HCT116 (cell line): ENCODE results near the gene RANBP17. TPM values are rescaled to one million over a fixed set of nuclear protein-coding genes. Genes with fewer than 3 reads are reported as not detected.
A peak's percentile ranks its signal among the peaks of the same experiment; 100 is the strongest.

ENCODE experiments used
- ATAC-seq: fragments of 200-7000 bp; cut with Tn5 transposase; 2 replicates; pipeline ENCODE4 v1.9.1; 2020; ENCODE audit warnings: mild to moderate bottlenecking, moderate library complexity
- BruUV-seq: library from RNA; stranded (reverse); fragments of 400-500 nt; replicated peaks from 2 replicates; lab custom pipeline; 2021; lab: Mats Ljungman, UMichigan
- CTCF ChIA-PET: fragments of 300-600 bp; sonication (Branson Sonifier 250); formaldehyde crosslinking; loops from one replicate; lab custom pipeline; 2021; ENCODE audit warnings: antibody characterized with exemption; lab: Charles Lee
- POLR2A ChIA-PET: fragments of 300-600, 350-600 bp; sonication (Branson Sonifier 250); formaldehyde crosslinking; loops from one replicate; lab custom pipeline; 2021; ENCODE audit warnings: antibody characterized with exemption; lab: Charles Lee
- RAD21 ChIA-PET, 2 experiments: fragments of 300-600 bp; sonication (Branson Sonifier 250); formaldehyde crosslinking; loops; one replicate each; lab custom pipeline; 2023; ENCODE audit warnings: low total read pairs in 2 of 2; ENCODE audit not compliant: uncharacterized antibody in 2 of 2, unreplicated experiment in 2 of 2, low non-redundant PET in 1 of 2; lab: Charles Lee
- DNase-seq: peaks from one replicate; pipeline ENCODE4 v3.0.0-alpha.2; 2010; ENCODE audit warnings: low read depth, low spot score
- H2AFZ ChIP-seq: fragments of 200-600 bp; shearing (Covaris generic), sonication (generic); 2 replicates; pipeline ENCODE4 v1.6.1; 2017; ENCODE audit warnings: low read depth, mixed run types, mixed read lengths, antibody characterized with exemption, low read length; ENCODE audit not compliant: poor library complexity, severe bottlenecking
- H3K27ac ChIP-seq: 2 replicates; pipeline ENCODE4 v1.5.1; 2012; ENCODE audit warnings: low read depth, low read length
- H3K27me3 ChIP-seq: fragments of 200-600 bp; sonication (generic); 2 replicates; pipeline ENCODE4 v1.6.1; 2016; ENCODE audit warnings: mixed run types, low read length, mixed read lengths; ENCODE audit not compliant: insufficient read depth
- H3K36me3 ChIP-seq, 2 experiments: fragments of 200-500 bp in 1 of 2; fragments of 200-600 bp in 1 of 2; sonication (Bioruptor generic) in 1 of 2; sonication (generic) in 1 of 2; 2 replicates each; pipeline versions ENCODE4 v1.5.1 to v1.6.1; 2014 to 2016; ENCODE audit warnings: low read length in 2 of 2, inconsistent platforms in 1 of 2, mixed read lengths in 1 of 2, mixed run types in 1 of 2; ENCODE audit not compliant: insufficient read depth in 2 of 2, control insufficient read depth in 1 of 2
- H3K4me1 ChIP-seq, 2 experiments: fragments of 200-600 bp in 1 of 2; sonication (generic) in 1 of 2; 2 replicates each; pipeline versions ENCODE4 v1.5.1 to v1.6.1; 2012 to 2017; ENCODE audit warnings: low read length in 2 of 2, inconsistent platforms in 1 of 2, mild to moderate bottlenecking in 1 of 2, mixed read lengths in 1 of 2, mixed run types in 1 of 2, moderate library complexity in 1 of 2; ENCODE audit not compliant: insufficient read depth in 2 of 2, control insufficient read depth in 1 of 2
- H3K4me2 ChIP-seq: fragments of 200-600 bp; sonication (generic); 2 replicates; pipeline ENCODE4 v1.6.1; 2017; ENCODE audit warnings: mixed run types, low read length, mixed read lengths
- H3K4me3 ChIP-seq, 2 experiments: fragments of 200-600 bp in 1 of 2; sonication (generic) in 1 of 2; replicated peaks in 1 of 2; 2 replicates each; pipeline ENCODE4 v1.5.1; 2011 to 2016; ENCODE audit warnings: low read length in 2 of 2, control low read depth in 1 of 2, low read depth in 1 of 2, mild to moderate bottlenecking in 1 of 2, mixed read lengths in 1 of 2, mixed run types in 1 of 2
- H3K79me2 ChIP-seq: fragments of 200-600 bp; sonication (generic); 2 replicates; pipeline ENCODE4 v1.6.1; 2017; ENCODE audit warnings: mild to moderate bottlenecking, mixed run types, low read length, moderate library complexity, mixed read lengths; ENCODE audit not compliant: insufficient read depth
- H3K9ac ChIP-seq: fragments of 200-600 bp; sonication (generic); 2 replicates; pipeline ENCODE4 v1.6.1; 2016; ENCODE audit warnings: low read length, mixed read lengths
- H3K9me2 ChIP-seq: fragments of 200-600 bp; sonication (generic), shearing (Covaris generic); 2 replicates; pipeline ENCODE4 v1.6.1; 2017; ENCODE audit warnings: mixed run types, mild to moderate bottlenecking, moderate library complexity; ENCODE audit not compliant: insufficient read depth
- H3K9me3 ChIP-seq, 2 experiments: fragments of 200-500 bp in 1 of 2; fragments of 200-600 bp in 1 of 2; sonication (Bioruptor generic) in 1 of 2; sonication (generic) in 1 of 2; 2 replicates each; pipeline ENCODE4 v1.6.1; 2014 to 2017; ENCODE audit warnings: low read length in 2 of 2, mixed read lengths in 2 of 2, inconsistent platforms in 1 of 2, low read depth in 1 of 2, mild to moderate bottlenecking in 1 of 2, mixed run types in 1 of 2, moderate library complexity in 1 of 2; ENCODE audit not compliant: control insufficient read depth in 1 of 2, insufficient read depth in 1 of 2
- H4K20me1 ChIP-seq: fragments of 200-600 bp; sonication (generic), shearing (Covaris generic); 2 replicates; pipeline ENCODE4 v1.6.1; 2017; ENCODE audit warnings: mixed run types, mild to moderate bottlenecking, moderate library complexity; ENCODE audit not compliant: insufficient read depth
- CEBPB ChIP-seq: IDR thresholded peaks from 2 replicates; pipeline ENCODE4 v1.6.1; 2012; ENCODE audit warnings: low read depth
- FOSL1 ChIP-seq: IDR thresholded peaks from 2 replicates; pipeline ENCODE4 v1.6.1; 2012; ENCODE audit warnings: low read depth
- POLR2AphosphoS5 ChIP-seq: IDR thresholded peaks from 2 replicates; pipeline ENCODE4 v1.6.1; 2011; ENCODE audit warnings: mild to moderate bottlenecking, low read depth, low read length, moderate library complexity
- RAD21 ChIP-seq: IDR thresholded peaks from 2 replicates; pipeline ENCODE4 v1.6.1; 2012; ENCODE audit warnings: low read depth, mild to moderate bottlenecking
- REST ChIP-seq: IDR thresholded peaks from 2 replicates; pipeline ENCODE4 v1.6.1; 2012; ENCODE audit warnings: low read depth
- SP1 ChIP-seq: IDR thresholded peaks from 2 replicates; pipeline ENCODE4 v1.6.1; 2012; ENCODE audit warnings: low read depth
- YY1 ChIP-seq: IDR thresholded peaks from 2 replicates; pipeline ENCODE4 v1.6.1; 2011; ENCODE audit warnings: low read length, low read depth, moderate library complexity, mild to moderate bottlenecking; ENCODE audit not compliant: insufficient replicate concordance; ENCODE audit errors: extremely low read depth
- ZNF274 ChIP-seq: fragments of 200-500 bp; sonication (Bioruptor generic); IDR thresholded peaks from 2 replicates; pipeline ENCODE4 v1.6.1; 2014; ENCODE audit warnings: mild to moderate bottlenecking, low read depth, low read length, inconsistent platforms
- intact Hi-C: fragments of 100-400 bp; cut with micrococcal nuclease; formaldehyde crosslinking; loops from 2 replicates; pipeline ENCODE4 v1.10.0; 2022
- total RNA-seq: library from RNA; stranded (reverse); gene quantifications from one replicate; pipeline ENCODE4 v1.2.1, GENCODE V29; 2021; ENCODE audit not compliant: unreplicated experiment
- TF ChIP-seq, protein P1 (sequence below), 3 experiments: fragments of 200-600 bp in 1 of 3; sonication (generic) in 1 of 3; IDR thresholded peaks in 2 of 3; conservative IDR thresholded peaks in 1 of 3; 2 replicates each; pipeline ENCODE4 v1.5.1; 2012 to 2017; ENCODE audit warnings: low read depth in 2 of 3, low read length in 2 of 3, antibody characterized with exemption in 1 of 3, borderline replicate concordance in 1 of 3, control low read depth in 1 of 3, mild to moderate bottlenecking in 1 of 3, mixed read lengths in 1 of 3, mixed run types in 1 of 3, moderate library complexity in 1 of 3; ENCODE audit not compliant: insufficient read depth in 1 of 3

The RANBP17 gene
- total RNA-seq, 1 experiment from 2014 or later = 18.2 TPM

DNA sequence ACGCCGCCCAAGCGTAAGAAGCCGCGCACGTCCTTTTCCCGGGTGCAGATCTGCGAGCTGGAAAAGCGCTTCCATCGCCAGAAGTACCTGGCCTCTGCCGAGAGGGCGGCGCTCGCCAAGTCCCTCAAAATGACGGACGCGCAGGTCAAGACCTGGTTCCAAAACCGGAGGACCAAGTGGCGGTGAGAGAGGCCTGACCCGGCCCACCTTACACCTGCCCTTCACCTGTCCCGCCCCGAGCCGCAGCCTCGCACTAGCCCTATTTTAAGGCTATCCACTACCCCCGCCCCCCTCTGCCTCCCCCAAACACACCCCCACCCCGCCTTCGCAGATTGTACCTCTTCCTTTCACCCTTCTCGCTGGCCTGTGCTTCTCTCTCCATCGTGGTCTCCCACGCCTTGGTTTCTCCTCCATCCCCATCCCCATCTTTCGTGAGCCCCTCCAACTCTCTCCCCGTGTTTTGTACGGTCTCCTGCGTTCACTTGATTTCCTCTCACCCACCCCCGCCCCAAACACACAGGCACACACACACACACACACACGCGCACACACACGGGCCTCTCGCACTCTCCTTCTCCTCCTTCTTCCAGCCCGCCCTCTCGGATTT, 448.5 kb downstream of the RANBP17 start:
- ATAC-seq (peak; percentile 50), DNase-seq (peak; percentile 42)
- H3K4me1 ChIP-seq = peaks cover 3 to 6% of the 10 kb centered on the region in 2 experiments; a peak in 2 of 4 replicates
- H3K27me3 ChIP-seq = no peaks in the 10 kb centered on the region
- POLR2A ChIA-PET = no interaction called here
- no peaks in the 10 kb centered on the region for H4K20me1 ChIP-seq
- no peaks in the 10 kb centered on the region for H3K9me3 ChIP-seq
- peak overlapping the region; percentile 50 to 66 for H3K4me3 ChIP-seq
- BruUV-seq = no TSS peak
- H3K4me2 ChIP-seq = peak overlapping the region; percentile 77
- H3K79me2 ChIP-seq = no peaks in the 10 kb centered on the region
- H2AFZ ChIP-seq = no peak overlapping the region
- H3K9ac ChIP-seq = peak overlapping the region; percentile 64
- intact Hi-C loops = no loop called here
- H3K36me3 ChIP-seq = no peaks in the 10 kb centered on the region
- CTCF ChIA-PET = interaction anchor here (0.7 to 1.2 kb wide), 4 partner anchors 9 to 40 kb away, joined by 3 to 5 read pairs (median 3); no protein-coding TSS in a partner anchor
- RAD21 ChIA-PET = no interaction called here
- peak overlapping the region; percentile 62; the same call in 1 of the 2 replicates for H3K27ac ChIP-seq
- no peak for TF ChIP-seq POLR2AphosphoS5
- TF ChIP-seq, protein P1, sequence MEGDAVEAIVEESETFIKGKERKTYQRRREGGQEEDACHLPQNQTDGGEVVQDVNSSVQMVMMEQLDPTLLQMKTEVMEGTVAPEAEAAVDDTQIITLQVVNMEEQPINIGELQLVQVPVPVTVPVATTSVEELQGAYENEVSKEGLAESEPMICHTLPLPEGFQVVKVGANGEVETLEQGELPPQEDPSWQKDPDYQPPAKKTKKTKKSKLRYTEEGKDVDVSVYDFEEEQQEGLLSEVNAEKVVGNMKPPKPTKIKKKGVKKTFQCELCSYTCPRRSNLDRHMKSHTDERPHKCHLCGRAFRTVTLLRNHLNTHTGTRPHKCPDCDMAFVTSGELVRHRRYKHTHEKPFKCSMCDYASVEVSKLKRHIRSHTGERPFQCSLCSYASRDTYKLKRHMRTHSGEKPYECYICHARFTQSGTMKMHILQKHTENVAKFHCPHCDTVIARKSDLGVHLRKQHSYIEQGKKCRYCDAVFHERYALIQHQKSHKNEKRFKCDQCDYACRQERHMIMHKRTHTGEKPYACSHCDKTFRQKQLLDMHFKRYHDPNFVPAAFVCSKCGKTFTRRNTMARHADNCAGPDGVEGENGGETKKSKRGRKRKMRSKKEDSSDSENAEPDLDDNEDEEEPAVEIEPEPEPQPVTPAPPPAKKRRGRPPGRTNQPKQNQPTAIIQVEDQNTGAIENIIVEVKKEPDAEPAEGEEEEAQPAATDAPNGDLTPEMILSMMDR (IDR thresholded peaks at IDR 0.05 in 2 of 3, conservative IDR thresholded peaks at IDR 0.05 in 1 of 3; ENCODE audit: borderline replicate concordance in 1 of 3, insufficient read depth in 1 of 3, low read depth in 2 of 3, low read length in 2 of 3) = peak in 2 of 3 experiments; percentile 48 to 59; a peak in 4 of 6 replicates
- TF ChIP-seq, all 23 proteins: peak for 1
- H3K9me2 ChIP-seq = no peaks in the 10 kb centered on the region

DNA sequence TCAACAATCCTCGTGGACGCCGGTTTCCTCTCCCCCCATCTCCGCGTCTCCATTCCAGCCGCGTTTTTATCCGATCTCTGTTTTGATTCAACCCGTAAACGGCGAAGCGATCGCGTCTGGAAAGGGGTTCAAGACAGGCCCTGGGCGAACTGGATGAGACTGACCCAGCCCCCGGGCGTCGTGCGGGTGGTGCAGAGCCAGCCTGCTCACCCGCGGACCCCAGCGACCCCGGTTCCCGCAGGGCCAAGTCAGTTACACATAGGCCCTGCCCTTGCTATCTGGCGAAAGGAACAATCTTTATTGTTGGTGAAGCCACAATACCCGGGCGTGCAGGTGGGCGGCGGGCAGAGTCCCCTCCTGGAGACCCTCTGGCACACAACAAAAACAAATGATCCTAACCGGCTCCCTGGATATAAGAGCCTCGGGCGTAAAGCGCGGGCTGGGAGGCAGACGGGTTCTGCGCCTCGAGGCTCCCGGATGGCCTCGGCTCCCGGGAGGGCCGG, 449.1 kb downstream of the RANBP17 start:
- POLR2A ChIA-PET = no interaction called here
- BruUV-seq = TSS peak; percentile 77
- TF ChIP-seq, protein P1 (IDR thresholded peaks at IDR 0.05 in 2 of 3, conservative IDR thresholded peaks at IDR 0.05 in 1 of 3; ENCODE audit: borderline replicate concordance in 1 of 3, insufficient read depth in 1 of 3, low read depth in 2 of 3, low read length in 2 of 3) = no peak
- TF ChIP-seq FOSL1 (no peak), YY1 (no peak), CEBPB (no peak), RAD21 (no peak), REST (no peak), SP1 (no peak), ZNF274 (no peak)

More for the DNA sequence above, 449.1 kb downstream of the RANBP17 start:
- Histone ChIP-seq H3K79me2 (no peaks in the 10 kb centered on the region), H3K27me3 (no peaks in the 10 kb centered on the region), H4K20me1 (no peaks in the 10 kb centered on the region), H3K9ac (no peak overlapping the region), H3K9me2 (no peaks in the 10 kb centered on the region), H3K4me3 (no peak overlapping the region), H2AFZ (no peak overlapping the region), H3K4me2 (no peak overlapping the region; the same call in 1 of the 2 replicates), H3K27ac (no peak overlapping the region), H3K36me3 (no peaks in the 10 kb centered on the region), H3K9me3 (no peaks in the 10 kb centered on the region), H3K4me1 (peaks cover 3 to 6% of the 10 kb centered on the region in 2 experiments; a peak in 2 of 4 replicates)
- intact Hi-C loops = no loop called here
- RAD21 ChIA-PET = no interaction called here
- DNase-seq (no peak), ATAC-seq (no peak)
- CTCF ChIA-PET = no interaction called here
